H9 (cell line): Measurements from ENCODE around the gene CLEC16A. TPM values are rescaled to one million over a fixed set of nuclear protein-coding genes. Genes with fewer than 3 reads are reported as not detected.

ENCODE experiments used
- DNase-seq: peaks from one replicate; pipeline ENCODE4 v3.0.0-alpha.2; 2017
- H2AFZ ChIP-seq: one replicate; pipeline ENCODE4 v1.6.1; 2013; ENCODE audit warnings: mild to moderate bottlenecking, low read length, control low read depth, moderate library complexity
- H2AK5ac ChIP-seq: 2 replicates; pipeline ENCODE4 v1.6.1; 2013; ENCODE audit warnings: low read length, control low read depth, mixed read lengths; ENCODE audit not compliant: insufficient read length
- H2BK120ac ChIP-seq: one replicate; pipeline ENCODE4 v1.6.1; 2013; ENCODE audit warnings: low read depth, mild to moderate bottlenecking, low read length, control low read depth, inconsistent platforms; ENCODE audit not compliant: poor library complexity, severe bottlenecking
- H2BK12ac ChIP-seq: 2 replicates; pipeline ENCODE4 v1.6.1; 2013; ENCODE audit warnings: low read length, control low read depth, mixed read lengths, low read depth; ENCODE audit not compliant: insufficient read length
- H2BK15ac ChIP-seq: 2 replicates; pipeline ENCODE4 v1.6.1; 2013; ENCODE audit warnings: low read depth, low read length, control low read depth
- H2BK20ac ChIP-seq: one replicate; pipeline ENCODE4 v1.6.1; 2013; ENCODE audit warnings: low read depth, mild to moderate bottlenecking, low read length, control low read depth, inconsistent platforms; ENCODE audit not compliant: poor library complexity, severe bottlenecking
- H2BK5ac ChIP-seq: 2 replicates; pipeline ENCODE4 v1.6.1; 2013; ENCODE audit warnings: low read length, control low read depth, mixed read lengths; ENCODE audit not compliant: insufficient read length
- H3K14ac ChIP-seq: 2 replicates; pipeline ENCODE4 v1.6.1; 2013; ENCODE audit warnings: low read length, control low read depth; ENCODE audit not compliant: insufficient read depth
- H3K18ac ChIP-seq: 2 replicates; pipeline ENCODE4 v1.6.1; 2013; ENCODE audit warnings: low read depth, mild to moderate bottlenecking, mixed read lengths, low read length, control low read depth; ENCODE audit not compliant: insufficient read length
- H3K23ac ChIP-seq: 2 replicates; pipeline ENCODE4 v1.6.1; 2013; ENCODE audit warnings: low read length, control low read depth, mixed read lengths, low read depth; ENCODE audit not compliant: insufficient read length
- H3K23me2 ChIP-seq: 2 replicates; pipeline ENCODE4 v1.6.1; 2013; ENCODE audit warnings: low read depth, mild to moderate bottlenecking, mixed read lengths, low read length, control low read depth; ENCODE audit not compliant: insufficient read length, poor library complexity, severe bottlenecking
- H3K27ac ChIP-seq: 2 replicates; pipeline ENCODE4 v1.5.1; 2013; ENCODE audit warnings: low read length, control low read depth, mixed read lengths, low read depth; ENCODE audit not compliant: insufficient read length
- H3K27me3 ChIP-seq: 2 replicates; pipeline ENCODE4 v1.6.1; 2013; ENCODE audit warnings: low read length, control low read depth, inconsistent platforms; ENCODE audit not compliant: insufficient read depth
- H3K4ac ChIP-seq: 2 replicates; pipeline ENCODE4 v1.6.1; 2013; ENCODE audit warnings: low read depth, mild to moderate bottlenecking, control low read depth, inconsistent platforms, low read length, moderate library complexity
- H3K4me1 ChIP-seq: 2 replicates; pipeline ENCODE4 v1.6.1; 2013; ENCODE audit warnings: low read length, control low read depth, inconsistent platforms; ENCODE audit not compliant: insufficient read depth
- H3K4me2 ChIP-seq: 2 replicates; pipeline ENCODE4 v1.6.1; 2013; ENCODE audit warnings: low read length, control low read depth, mixed read lengths; ENCODE audit not compliant: insufficient read length, insufficient read depth
- H3K56ac ChIP-seq: 2 replicates; pipeline ENCODE4 v1.6.1; 2013; ENCODE audit warnings: low read depth, mild to moderate bottlenecking, mixed read lengths, low read length, control low read depth; ENCODE audit not compliant: insufficient read length
- H3K79me1 ChIP-seq: 2 replicates; pipeline ENCODE4 v1.6.1; 2013; ENCODE audit warnings: low read depth, mild to moderate bottlenecking, moderate library complexity, low read length, control low read depth, inconsistent platforms; ENCODE audit not compliant: insufficient read depth, poor library complexity, severe bottlenecking
- H3K79me2 ChIP-seq: 2 replicates; pipeline ENCODE4 v1.6.1; 2013; ENCODE audit warnings: low read length, control low read depth, inconsistent platforms; ENCODE audit not compliant: insufficient read depth
- H3K9ac ChIP-seq: 2 replicates; pipeline ENCODE4 v1.6.1; 2013; ENCODE audit warnings: low read length, control low read depth, mixed read lengths; ENCODE audit not compliant: insufficient read length; ENCODE audit errors: extremely low read depth
- H3K9me3 ChIP-seq: one replicate; pipeline ENCODE4 v1.6.1; 2013; ENCODE audit warnings: low read depth, low read length, inconsistent platforms; ENCODE audit not compliant: control insufficient read depth
- H3T11ph ChIP-seq: one replicate; pipeline ENCODE4 v1.6.1; 2013; ENCODE audit warnings: mild to moderate bottlenecking, low read length, control low read depth, inconsistent platforms
- H4K20me1 ChIP-seq: one replicate; pipeline ENCODE4 v1.6.1; 2013; ENCODE audit not compliant: control insufficient read depth, insufficient read length, insufficient read depth
- H4K5ac ChIP-seq: 2 replicates; pipeline ENCODE4 v1.6.1; 2013; ENCODE audit warnings: low read depth, mild to moderate bottlenecking, mixed read lengths, low read length, control low read depth; ENCODE audit not compliant: insufficient read length
- H4K8ac ChIP-seq: replicated peaks from 2 replicates; pipeline ENCODE4 v1.6.1; 2013; ENCODE audit warnings: low read length, control low read depth, mixed read lengths, low read depth; ENCODE audit not compliant: insufficient read length
- H4K91ac ChIP-seq: 2 replicates; pipeline ENCODE4 v1.6.1; 2013; ENCODE audit warnings: low read depth, mild to moderate bottlenecking, moderate library complexity, mixed read lengths, low read length, control low read depth; ENCODE audit not compliant: insufficient read length
- H3K27ac Mint-ChIP-seq, 3 experiments: 2 replicates in 2 of 3; 3 replicates in 1 of 3; pipeline ENCODE4 v1.8.0; 2020 to 2021; ENCODE audit warnings: mixed read lengths in 3 of 3, mild to moderate bottlenecking in 1 of 3, moderate library complexity in 1 of 3
- H3K27me3 Mint-ChIP-seq: 2 replicates; pipeline ENCODE4 v1.8.0; 2021; ENCODE audit warnings: low read depth, mild to moderate bottlenecking, moderate library complexity, mixed read lengths
- H3K36me3 Mint-ChIP-seq, 3 experiments: 2 replicates in 2 of 3; 3 replicates in 1 of 3; pipeline ENCODE4 v1.8.0; 2020 to 2021; ENCODE audit warnings: low read depth in 3 of 3, mixed read lengths in 3 of 3; ENCODE audit not compliant: insufficient read depth in 1 of 3
- H3K4me1 Mint-ChIP-seq, 2 experiments: 2 replicates each; pipeline ENCODE4 v1.8.0; 2020; ENCODE audit warnings: mixed read lengths in 2 of 2
- H3K4me3 Mint-ChIP-seq, 2 experiments: 2 replicates in 1 of 2; 3 replicates in 1 of 2; pipeline ENCODE4 v1.8.0; 2020 to 2021; ENCODE audit warnings: mild to moderate bottlenecking in 2 of 2, mixed read lengths in 2 of 2, moderate library complexity in 1 of 2
- H3K9me3 Mint-ChIP-seq, 2 experiments: 2 replicates in 1 of 2; 3 replicates in 1 of 2; pipeline ENCODE4 v1.8.0; 2020; ENCODE audit warnings: mild to moderate bottlenecking in 2 of 2, mixed read lengths in 2 of 2, moderate library complexity in 1 of 2
- WGBS: extraction: QIAGEN DNeasy Blood & Tissue Kit; methylation state at CpG from one replicate; pipeline ENCODE4 v1.1.7; 2013; ENCODE audit warnings: missing lambda C conversion rate, low lambda C conversion rate, mixed read lengths; ENCODE audit not compliant: insufficient read length; ENCODE audit errors: extremely low coverage; 5-methylcytosine and 5-hydroxymethylcytosine counted together
- total RNA-seq: library from RNA; stranded (reverse); gene quantifications from 2 replicates; pipeline ENCODE4 v1.2.1, GENCODE V29; 2021
- TF ChIP-seq, protein P1 (sequence below): fragments of 200-600 bp; sonication (generic); conservative IDR thresholded peaks from 3 replicates; pipeline ENCODE4 v1.8.0; 2021; ENCODE audit warnings: antibody characterized with exemption, mild to moderate bottlenecking

CLEC16A gene
- total RNA-seq, 1 experiment from 2014 or later = 15.2 TPM

DNA sequence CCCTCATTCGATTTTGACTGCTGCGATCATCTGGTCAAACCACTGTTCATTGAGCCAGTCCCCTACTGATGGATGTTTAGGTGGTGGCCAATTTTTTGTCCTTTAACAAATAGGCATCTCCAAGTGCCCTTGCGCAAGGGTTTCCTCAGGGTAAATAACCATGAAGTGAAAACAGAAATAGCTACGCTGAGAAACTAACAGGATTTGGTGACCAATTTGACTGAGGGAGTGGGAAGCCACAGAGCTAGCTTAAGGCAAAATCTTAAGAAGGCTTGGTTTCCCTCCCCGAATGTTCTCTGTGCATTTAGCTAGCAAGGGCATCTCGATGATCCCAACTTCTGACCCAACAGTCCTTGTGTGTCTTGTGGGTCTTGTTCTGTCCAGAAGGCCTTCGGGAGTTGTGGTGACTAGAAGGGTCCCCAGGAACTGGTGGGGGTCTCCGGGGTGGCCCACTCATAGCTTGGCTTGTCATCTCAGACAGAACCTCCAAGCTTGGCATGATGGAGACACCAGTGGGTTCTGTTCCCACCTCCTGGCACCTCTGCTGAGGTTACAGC lies 194.5 kb downstream of the CLEC16A start:
- no peak overlapping the region for H2BK120ac ChIP-seq
- H3T11ph ChIP-seq = no peak overlapping the region
- H2BK5ac ChIP-seq = no peak overlapping the region
- H4K8ac ChIP-seq = no peak overlapping the region
- H3K27ac Mint-ChIP-seq = no peak overlapping the region
- H3K79me1 ChIP-seq = no peaks in the 10 kb centered on the region
- no peak overlapping the region for H3K4me2 ChIP-seq
- H2AFZ ChIP-seq = no peak overlapping the region
- no peak overlapping the region for H3K27ac ChIP-seq
- no peak overlapping the region for H3K4me3 Mint-ChIP-seq
- no peak overlapping the region for H2BK20ac ChIP-seq
- H3K14ac ChIP-seq = no peak overlapping the region
- H2BK15ac ChIP-seq = no peak overlapping the region
- H3K4me1 ChIP-seq = peaks cover 3% of the 10 kb centered on the region; the same call in 1 of the 2 replicates
- H3K9ac ChIP-seq = no peak overlapping the region
- no peaks in the 10 kb centered on the region for H3K27me3 ChIP-seq
- no peaks in the 10 kb centered on the region for H4K20me1 ChIP-seq
- no peak overlapping the region for H3K56ac ChIP-seq
- no peak overlapping the region for H2BK12ac ChIP-seq
- H3K23me2 ChIP-seq = no peaks in the 10 kb centered on the region
- no peaks in the 10 kb centered on the region for H3K36me3 Mint-ChIP-seq
- WGBS = no CpG with 5 or more reads among the region's 8 CpGs
- 0 out of 2 replicates have a peak, but pooled peaks cover 1% of the 10 kb centered on the region for H3K27me3 Mint-ChIP-seq
- peaks cover 33 to 36% of the 10 kb centered on the region in 2 experiments for H3K4me1 Mint-ChIP-seq
- no peak overlapping the region for H3K4ac ChIP-seq
- TF ChIP-seq, protein P1, sequence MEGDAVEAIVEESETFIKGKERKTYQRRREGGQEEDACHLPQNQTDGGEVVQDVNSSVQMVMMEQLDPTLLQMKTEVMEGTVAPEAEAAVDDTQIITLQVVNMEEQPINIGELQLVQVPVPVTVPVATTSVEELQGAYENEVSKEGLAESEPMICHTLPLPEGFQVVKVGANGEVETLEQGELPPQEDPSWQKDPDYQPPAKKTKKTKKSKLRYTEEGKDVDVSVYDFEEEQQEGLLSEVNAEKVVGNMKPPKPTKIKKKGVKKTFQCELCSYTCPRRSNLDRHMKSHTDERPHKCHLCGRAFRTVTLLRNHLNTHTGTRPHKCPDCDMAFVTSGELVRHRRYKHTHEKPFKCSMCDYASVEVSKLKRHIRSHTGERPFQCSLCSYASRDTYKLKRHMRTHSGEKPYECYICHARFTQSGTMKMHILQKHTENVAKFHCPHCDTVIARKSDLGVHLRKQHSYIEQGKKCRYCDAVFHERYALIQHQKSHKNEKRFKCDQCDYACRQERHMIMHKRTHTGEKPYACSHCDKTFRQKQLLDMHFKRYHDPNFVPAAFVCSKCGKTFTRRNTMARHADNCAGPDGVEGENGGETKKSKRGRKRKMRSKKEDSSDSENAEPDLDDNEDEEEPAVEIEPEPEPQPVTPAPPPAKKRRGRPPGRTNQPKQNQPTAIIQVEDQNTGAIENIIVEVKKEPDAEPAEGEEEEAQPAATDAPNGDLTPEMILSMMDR = no peak
- no peaks in the 10 kb centered on the region for H3K9me3 Mint-ChIP-seq
- no peak overlapping the region for H2AK5ac ChIP-seq
- no peak overlapping the region for H4K91ac ChIP-seq
- DNase-seq = peak; percentile 10
- H3K23ac ChIP-seq = no peak overlapping the region
- no peaks in the 10 kb centered on the region for H3K79me2 ChIP-seq
- H4K5ac ChIP-seq = no peak overlapping the region
- H3K9me3 ChIP-seq = no peaks in the 10 kb centered on the region
- no peak overlapping the region for H3K18ac ChIP-seq
